H9 (cell line): Measurements from ENCODE around the gene MTERF4. TPM values are rescaled to one million over a fixed set of nuclear protein-coding genes. Genes with fewer than 3 reads are reported as not detected.

Source experiments
- DNase-seq: peaks from one replicate; pipeline ENCODE4 v3.0.0-alpha.2; 2017
- H2AFZ ChIP-seq: one replicate; pipeline ENCODE4 v1.6.1; 2013; ENCODE audit warnings: mild to moderate bottlenecking, low read length, control low read depth, moderate library complexity
- H2AK5ac ChIP-seq: 2 replicates; pipeline ENCODE4 v1.6.1; 2013; ENCODE audit warnings: low read length, control low read depth, mixed read lengths; ENCODE audit not compliant: insufficient read length
- H2BK120ac ChIP-seq: one replicate; pipeline ENCODE4 v1.6.1; 2013; ENCODE audit warnings: low read depth, mild to moderate bottlenecking, low read length, control low read depth, inconsistent platforms; ENCODE audit not compliant: poor library complexity, severe bottlenecking
- H2BK12ac ChIP-seq: 2 replicates; pipeline ENCODE4 v1.6.1; 2013; ENCODE audit warnings: low read length, control low read depth, mixed read lengths, low read depth; ENCODE audit not compliant: insufficient read length
- H2BK15ac ChIP-seq: 2 replicates; pipeline ENCODE4 v1.6.1; 2013; ENCODE audit warnings: low read depth, low read length, control low read depth
- H2BK20ac ChIP-seq: one replicate; pipeline ENCODE4 v1.6.1; 2013; ENCODE audit warnings: low read depth, mild to moderate bottlenecking, low read length, control low read depth, inconsistent platforms; ENCODE audit not compliant: poor library complexity, severe bottlenecking
- H2BK5ac ChIP-seq: 2 replicates; pipeline ENCODE4 v1.6.1; 2013; ENCODE audit warnings: low read length, control low read depth, mixed read lengths; ENCODE audit not compliant: insufficient read length
- H3K14ac ChIP-seq: 2 replicates; pipeline ENCODE4 v1.6.1; 2013; ENCODE audit warnings: low read length, control low read depth; ENCODE audit not compliant: insufficient read depth
- H3K18ac ChIP-seq: 2 replicates; pipeline ENCODE4 v1.6.1; 2013; ENCODE audit warnings: low read depth, mild to moderate bottlenecking, mixed read lengths, low read length, control low read depth; ENCODE audit not compliant: insufficient read length
- H3K23ac ChIP-seq: 2 replicates; pipeline ENCODE4 v1.6.1; 2013; ENCODE audit warnings: low read length, control low read depth, mixed read lengths, low read depth; ENCODE audit not compliant: insufficient read length
- H3K23me2 ChIP-seq: 2 replicates; pipeline ENCODE4 v1.6.1; 2013; ENCODE audit warnings: low read depth, mild to moderate bottlenecking, mixed read lengths, low read length, control low read depth; ENCODE audit not compliant: insufficient read length, poor library complexity, severe bottlenecking
- H3K27ac ChIP-seq: 2 replicates; pipeline ENCODE4 v1.5.1; 2013; ENCODE audit warnings: low read length, control low read depth, mixed read lengths, low read depth; ENCODE audit not compliant: insufficient read length
- H3K27me3 ChIP-seq: 2 replicates; pipeline ENCODE4 v1.6.1; 2013; ENCODE audit warnings: low read length, control low read depth, inconsistent platforms; ENCODE audit not compliant: insufficient read depth
- H3K4ac ChIP-seq: 2 replicates; pipeline ENCODE4 v1.6.1; 2013; ENCODE audit warnings: low read depth, mild to moderate bottlenecking, control low read depth, inconsistent platforms, low read length, moderate library complexity
- H3K4me1 ChIP-seq: 2 replicates; pipeline ENCODE4 v1.6.1; 2013; ENCODE audit warnings: low read length, control low read depth, inconsistent platforms; ENCODE audit not compliant: insufficient read depth
- H3K4me2 ChIP-seq: 2 replicates; pipeline ENCODE4 v1.6.1; 2013; ENCODE audit warnings: low read length, control low read depth, mixed read lengths; ENCODE audit not compliant: insufficient read length, insufficient read depth
- H3K56ac ChIP-seq: 2 replicates; pipeline ENCODE4 v1.6.1; 2013; ENCODE audit warnings: low read depth, mild to moderate bottlenecking, mixed read lengths, low read length, control low read depth; ENCODE audit not compliant: insufficient read length
- H3K79me1 ChIP-seq: 2 replicates; pipeline ENCODE4 v1.6.1; 2013; ENCODE audit warnings: low read depth, mild to moderate bottlenecking, moderate library complexity, low read length, control low read depth, inconsistent platforms; ENCODE audit not compliant: insufficient read depth, poor library complexity, severe bottlenecking
- H3K79me2 ChIP-seq: 2 replicates; pipeline ENCODE4 v1.6.1; 2013; ENCODE audit warnings: low read length, control low read depth, inconsistent platforms; ENCODE audit not compliant: insufficient read depth
- H3K9ac ChIP-seq: 2 replicates; pipeline ENCODE4 v1.6.1; 2013; ENCODE audit warnings: low read length, control low read depth, mixed read lengths; ENCODE audit not compliant: insufficient read length; ENCODE audit errors: extremely low read depth
- H3K9me3 ChIP-seq: one replicate; pipeline ENCODE4 v1.6.1; 2013; ENCODE audit warnings: low read depth, low read length, inconsistent platforms; ENCODE audit not compliant: control insufficient read depth
- H3T11ph ChIP-seq: one replicate; pipeline ENCODE4 v1.6.1; 2013; ENCODE audit warnings: mild to moderate bottlenecking, low read length, control low read depth, inconsistent platforms
- H4K20me1 ChIP-seq: one replicate; pipeline ENCODE4 v1.6.1; 2013; ENCODE audit not compliant: control insufficient read depth, insufficient read length, insufficient read depth
- H4K5ac ChIP-seq: 2 replicates; pipeline ENCODE4 v1.6.1; 2013; ENCODE audit warnings: low read depth, mild to moderate bottlenecking, mixed read lengths, low read length, control low read depth; ENCODE audit not compliant: insufficient read length
- H4K8ac ChIP-seq: replicated peaks from 2 replicates; pipeline ENCODE4 v1.6.1; 2013; ENCODE audit warnings: low read length, control low read depth, mixed read lengths, low read depth; ENCODE audit not compliant: insufficient read length
- H4K91ac ChIP-seq: 2 replicates; pipeline ENCODE4 v1.6.1; 2013; ENCODE audit warnings: low read depth, mild to moderate bottlenecking, moderate library complexity, mixed read lengths, low read length, control low read depth; ENCODE audit not compliant: insufficient read length
- H3K27ac Mint-ChIP-seq, 3 experiments: 2 replicates in 2 of 3; 3 replicates in 1 of 3; pipeline ENCODE4 v1.8.0; 2020 to 2021; ENCODE audit warnings: mixed read lengths in 3 of 3, mild to moderate bottlenecking in 1 of 3, moderate library complexity in 1 of 3
- H3K27me3 Mint-ChIP-seq: 2 replicates; pipeline ENCODE4 v1.8.0; 2021; ENCODE audit warnings: low read depth, mild to moderate bottlenecking, moderate library complexity, mixed read lengths
- H3K36me3 Mint-ChIP-seq, 3 experiments: 2 replicates in 2 of 3; 3 replicates in 1 of 3; pipeline ENCODE4 v1.8.0; 2020 to 2021; ENCODE audit warnings: low read depth in 3 of 3, mixed read lengths in 3 of 3; ENCODE audit not compliant: insufficient read depth in 1 of 3
- H3K4me1 Mint-ChIP-seq, 2 experiments: 2 replicates each; pipeline ENCODE4 v1.8.0; 2020; ENCODE audit warnings: mixed read lengths in 2 of 2
- H3K4me3 Mint-ChIP-seq, 2 experiments: 2 replicates in 1 of 2; 3 replicates in 1 of 2; pipeline ENCODE4 v1.8.0; 2020 to 2021; ENCODE audit warnings: mild to moderate bottlenecking in 2 of 2, mixed read lengths in 2 of 2, moderate library complexity in 1 of 2
- H3K9me3 Mint-ChIP-seq, 2 experiments: 2 replicates in 1 of 2; 3 replicates in 1 of 2; pipeline ENCODE4 v1.8.0; 2020; ENCODE audit warnings: mild to moderate bottlenecking in 2 of 2, mixed read lengths in 2 of 2, moderate library complexity in 1 of 2
- WGBS: extraction: QIAGEN DNeasy Blood & Tissue Kit; methylation state at CpG from one replicate; pipeline ENCODE4 v1.1.7; 2013; ENCODE audit warnings: missing lambda C conversion rate, low lambda C conversion rate, mixed read lengths; ENCODE audit not compliant: insufficient read length; ENCODE audit errors: extremely low coverage; 5-methylcytosine and 5-hydroxymethylcytosine counted together
- total RNA-seq: library from RNA; stranded (reverse); gene quantifications from 2 replicates; pipeline ENCODE4 v1.2.1, GENCODE V29; 2021
- TF ChIP-seq, protein P1 (sequence below): fragments of 200-600 bp; sonication (generic); conservative IDR thresholded peaks from 3 replicates; pipeline ENCODE4 v1.8.0; 2021; ENCODE audit warnings: antibody characterized with exemption, mild to moderate bottlenecking

MTERF4 gene
- total RNA-seq, 1 experiment from 2014 or later, result 35.0 TPM

DNA sequence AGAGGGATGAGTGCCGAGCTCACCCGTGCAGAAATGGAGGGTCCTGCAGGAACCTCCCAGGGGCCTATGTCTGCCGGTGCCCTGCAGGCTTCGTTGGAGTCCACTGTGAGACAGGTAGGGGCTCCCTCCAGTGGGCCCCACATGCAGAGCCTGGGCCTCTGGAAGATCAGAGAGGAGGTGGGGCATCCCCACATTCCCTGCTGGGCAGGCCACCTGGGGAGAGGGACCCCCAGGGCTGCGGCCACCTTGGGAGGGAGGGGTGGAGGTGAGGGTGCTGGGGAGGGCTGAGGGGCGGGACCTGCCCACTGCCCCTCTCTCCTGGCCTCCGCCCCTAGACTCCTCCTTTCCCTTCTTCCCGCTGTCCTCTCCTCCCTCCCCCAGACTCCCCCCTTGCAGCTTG lies 38.5 kb downstream of the MTERF4 start:
- Histone ChIP-seq H4K20me1 (no peaks in the 10 kb centered on the region), H3K23me2 (no peaks in the 10 kb centered on the region), H3K4me2 (peak overlapping the region; percentile 16), H3K4me1 (no peaks in the 10 kb centered on the region), H3K18ac (no peak overlapping the region), H3K9ac (no peak overlapping the region), H3K23ac (no peak overlapping the region), H2BK20ac (no peak overlapping the region), H2BK12ac (no peak overlapping the region), H3K79me1 (no peaks in the 10 kb centered on the region), H3K56ac (no peak overlapping the region), H2BK5ac (no peak overlapping the region), H4K8ac (no peak overlapping the region), H4K91ac (no peak overlapping the region), H3K79me2 (no peaks in the 10 kb centered on the region), H2BK15ac (no peak overlapping the region), H4K5ac (no peak overlapping the region), H3K27ac (no peak overlapping the region), H2BK120ac (no peak overlapping the region), H2AK5ac (no peak overlapping the region), H2AFZ (no peak overlapping the region), H3K4ac (no peak overlapping the region), H3T11ph (no peak overlapping the region), H3K9me3 (no peaks in the 10 kb centered on the region), H3K27me3 (no peaks in the 10 kb centered on the region), H3K14ac (no peak overlapping the region; the same call in 1 of the 2 replicates)
- peak; percentile 33 for DNase-seq
- Mint-ChIP-seq H3K36me3 (no peaks in the 10 kb centered on the region), H3K4me3 (peak overlapping the region in 1 of 2 experiments; percentile 40; a peak in 1 of 5 replicates), H3K4me1 (peaks cover 0 to 7% of the 10 kb centered on the region in 2 experiments; a peak in 2 of 4 replicates), H3K27ac (no peak overlapping the region), H3K27me3 (no peaks in the 10 kb centered on the region; the same call in 1 of the 2 replicates), H3K9me3 (no peaks in the 10 kb centered on the region; a peak in 2 of 5 replicates)
- TF ChIP-seq, protein P1, sequence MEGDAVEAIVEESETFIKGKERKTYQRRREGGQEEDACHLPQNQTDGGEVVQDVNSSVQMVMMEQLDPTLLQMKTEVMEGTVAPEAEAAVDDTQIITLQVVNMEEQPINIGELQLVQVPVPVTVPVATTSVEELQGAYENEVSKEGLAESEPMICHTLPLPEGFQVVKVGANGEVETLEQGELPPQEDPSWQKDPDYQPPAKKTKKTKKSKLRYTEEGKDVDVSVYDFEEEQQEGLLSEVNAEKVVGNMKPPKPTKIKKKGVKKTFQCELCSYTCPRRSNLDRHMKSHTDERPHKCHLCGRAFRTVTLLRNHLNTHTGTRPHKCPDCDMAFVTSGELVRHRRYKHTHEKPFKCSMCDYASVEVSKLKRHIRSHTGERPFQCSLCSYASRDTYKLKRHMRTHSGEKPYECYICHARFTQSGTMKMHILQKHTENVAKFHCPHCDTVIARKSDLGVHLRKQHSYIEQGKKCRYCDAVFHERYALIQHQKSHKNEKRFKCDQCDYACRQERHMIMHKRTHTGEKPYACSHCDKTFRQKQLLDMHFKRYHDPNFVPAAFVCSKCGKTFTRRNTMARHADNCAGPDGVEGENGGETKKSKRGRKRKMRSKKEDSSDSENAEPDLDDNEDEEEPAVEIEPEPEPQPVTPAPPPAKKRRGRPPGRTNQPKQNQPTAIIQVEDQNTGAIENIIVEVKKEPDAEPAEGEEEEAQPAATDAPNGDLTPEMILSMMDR, result no peak
- WGBS, result no CpG with 5 or more reads among the region's 8 CpGs
